ENCODE measurements around the gene DEFB129. TPM values are rescaled to one million over a fixed set of nuclear protein-coding genes. Genes with fewer than 3 reads are reported as not detected.
"Not testable (repeated sequence)": the region's sequence is repeated elsewhere in the genome, so short reads cannot be mapped to it uniquely, and the experiment has no call there.

DEFB129 gene
- total RNA-seq, 2 experiments from 2014 or later: not detected

GRCh38 chr20:242905-243304 is 15.8 kb downstream of the DEFB129 start:
- intact Hi-C loops (cut with micrococcal nuclease; ENCODE audit: unreplicated experiment): no loop called here
- Histone ChIP-seq H3K4me3 (ENCODE audit: low read depth, low read length, poor library complexity, severe bottlenecking) (no peak overlapping the region), H3K36me3 (ENCODE audit: insufficient read depth, low read length) (no peaks in the 10 kb centered on the region), H3K9me2 (ENCODE audit: insufficient read depth, low read length) (no peaks in the 10 kb centered on the region), H3K4me2 (ENCODE audit: low read length) (no peak overlapping the region), H3K79me2 (ENCODE audit: insufficient read depth, low read depth, low read length) (no peaks in the 10 kb centered on the region), H2AFZ (ENCODE audit: low read length) (no peak overlapping the region), H3K9me3 (ENCODE audit: low read length) (no peaks in the 10 kb centered on the region), H4K20me1 (ENCODE audit: insufficient read depth, low read length) (no peaks in the 10 kb centered on the region), H3K27ac (ENCODE audit: low read depth, low read length, poor library complexity, severe bottlenecking) (no peak overlapping the region), H3K4me1 (ENCODE audit: insufficient read depth, low read length, poor library complexity, severe bottlenecking) (no peaks in the 10 kb centered on the region)
- BruUV-seq (replicated peaks): no TSS peak
- no peak for DNase-seq (ENCODE audit: low spot score)
- TF ChIP-seq, protein P1, sequence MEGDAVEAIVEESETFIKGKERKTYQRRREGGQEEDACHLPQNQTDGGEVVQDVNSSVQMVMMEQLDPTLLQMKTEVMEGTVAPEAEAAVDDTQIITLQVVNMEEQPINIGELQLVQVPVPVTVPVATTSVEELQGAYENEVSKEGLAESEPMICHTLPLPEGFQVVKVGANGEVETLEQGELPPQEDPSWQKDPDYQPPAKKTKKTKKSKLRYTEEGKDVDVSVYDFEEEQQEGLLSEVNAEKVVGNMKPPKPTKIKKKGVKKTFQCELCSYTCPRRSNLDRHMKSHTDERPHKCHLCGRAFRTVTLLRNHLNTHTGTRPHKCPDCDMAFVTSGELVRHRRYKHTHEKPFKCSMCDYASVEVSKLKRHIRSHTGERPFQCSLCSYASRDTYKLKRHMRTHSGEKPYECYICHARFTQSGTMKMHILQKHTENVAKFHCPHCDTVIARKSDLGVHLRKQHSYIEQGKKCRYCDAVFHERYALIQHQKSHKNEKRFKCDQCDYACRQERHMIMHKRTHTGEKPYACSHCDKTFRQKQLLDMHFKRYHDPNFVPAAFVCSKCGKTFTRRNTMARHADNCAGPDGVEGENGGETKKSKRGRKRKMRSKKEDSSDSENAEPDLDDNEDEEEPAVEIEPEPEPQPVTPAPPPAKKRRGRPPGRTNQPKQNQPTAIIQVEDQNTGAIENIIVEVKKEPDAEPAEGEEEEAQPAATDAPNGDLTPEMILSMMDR (conservative IDR thresholded peaks at IDR 0.05; ENCODE audit: low read length): no peak
- no peak for TF ChIP-seq EZH2phosphoT487 (IDR thresholded peaks at IDR 0.05; ENCODE audit: borderline replicate concordance, low read depth, low read length)
- ChIA-PET POLR2A (interaction anchor here (0.6 kb wide), 1 partner anchor 282 kb away, joined by 4 read pairs; no protein-coding TSS in a partner anchor), CTCF (ENCODE audit: unreplicated experiment) (no interaction called here)

DNA sequence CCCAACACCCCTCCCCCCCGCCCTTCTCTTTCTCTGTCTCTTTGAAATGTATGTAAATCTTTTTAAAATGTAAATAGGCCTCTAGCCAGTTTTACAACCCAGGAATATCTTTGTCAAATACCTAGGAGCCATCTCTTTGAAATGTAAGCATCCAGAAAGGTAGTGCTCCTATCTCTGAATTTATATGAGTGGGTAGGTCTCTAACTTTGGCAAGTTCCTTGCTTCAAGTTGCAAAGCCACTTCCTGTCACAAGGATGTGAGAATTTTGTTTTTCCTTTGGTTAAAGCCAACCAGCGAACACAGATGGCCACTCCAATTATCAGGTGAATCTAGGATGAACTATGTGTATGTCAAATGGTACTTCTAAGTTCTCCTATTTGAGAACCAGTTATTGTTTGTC is 24.3 kb downstream of the DEFB129 start:
- H3K4me3 ChIP-seq (ENCODE audit: low read depth, low read length, poor library complexity, severe bottlenecking): no peak overlapping the region
- H3K36me3 ChIP-seq (ENCODE audit: insufficient read depth, low read length): no peaks in the 10 kb centered on the region
- no peak for DNase-seq (ENCODE audit: low spot score)
- no peak overlapping the region for H2AFZ ChIP-seq (ENCODE audit: low read length)
- H3K27ac ChIP-seq (ENCODE audit: low read depth, low read length, poor library complexity, severe bottlenecking): no peak overlapping the region
- CTCF ChIA-PET (ENCODE audit: unreplicated experiment): no interaction called here
- POLR2A ChIA-PET: no interaction called here
- H3K9me2 ChIP-seq (ENCODE audit: insufficient read depth, low read length): no peaks in the 10 kb centered on the region
- no peak overlapping the region for H3K4me2 ChIP-seq (ENCODE audit: low read length)
- no peaks in the 10 kb centered on the region for H3K4me1 ChIP-seq (ENCODE audit: insufficient read depth, low read length, poor library complexity, severe bottlenecking)
- TF ChIP-seq, protein P1 (conservative IDR thresholded peaks at IDR 0.05; ENCODE audit: low read length): no peak
- no peak for TF ChIP-seq EZH2phosphoT487 (IDR thresholded peaks at IDR 0.05; ENCODE audit: borderline replicate concordance, low read depth, low read length)
- no TSS peak for BruUV-seq (replicated peaks)
- H3K9me3 ChIP-seq (ENCODE audit: low read length): no peaks in the 10 kb centered on the region
- no peaks in the 10 kb centered on the region for H4K20me1 ChIP-seq (ENCODE audit: insufficient read depth, low read length)
- intact Hi-C loops (cut with micrococcal nuclease; ENCODE audit: unreplicated experiment): no loop called here
- no peaks in the 10 kb centered on the region for H3K79me2 ChIP-seq (ENCODE audit: insufficient read depth, low read depth, low read length)

GRCh38 chr20:252801-253200 is 25.7 kb downstream of the DEFB129 start:
- ChIA-PET CTCF (ENCODE audit: unreplicated experiment) (no interaction called here), POLR2A (no interaction called here)
- DNase-seq (ENCODE audit: low spot score): no peak
- BruUV-seq (replicated peaks): no TSS peak
- intact Hi-C loops (cut with micrococcal nuclease; ENCODE audit: unreplicated experiment): no loop called here
- H2AFZ ChIP-seq (ENCODE audit: low read length): no peak overlapping the region
- no peaks in the 10 kb centered on the region for H3K79me2 ChIP-seq (ENCODE audit: insufficient read depth, low read depth, low read length)
- no peaks in the 10 kb centered on the region for H3K4me1 ChIP-seq (ENCODE audit: insufficient read depth, low read length, poor library complexity, severe bottlenecking)
- H3K9me3 ChIP-seq (ENCODE audit: low read length): no peaks in the 10 kb centered on the region
- H3K4me3 ChIP-seq (ENCODE audit: low read depth, low read length, poor library complexity, severe bottlenecking): no peak overlapping the region
- H3K9me2 ChIP-seq (ENCODE audit: insufficient read depth, low read length): no peaks in the 10 kb centered on the region
- H3K36me3 ChIP-seq (ENCODE audit: insufficient read depth, low read length): no peaks in the 10 kb centered on the region
- TF ChIP-seq EZH2phosphoT487 (IDR thresholded peaks at IDR 0.05; ENCODE audit: borderline replicate concordance, low read depth, low read length): no peak
- TF ChIP-seq, protein P1 (conservative IDR thresholded peaks at IDR 0.05; ENCODE audit: low read length): no peak
- no peaks in the 10 kb centered on the region for H4K20me1 ChIP-seq (ENCODE audit: insufficient read depth, low read length)
- H3K27ac ChIP-seq (ENCODE audit: low read depth, low read length, poor library complexity, severe bottlenecking): no peak overlapping the region
- H3K4me2 ChIP-seq (ENCODE audit: low read length): no peak overlapping the region

- not testable (repeated sequence) for BruUV-seq (replicated peaks); H2AFZ ChIP-seq (ENCODE audit: low read length)
Measured at GRCh38 chr20:253447-253846, 26.4 kb downstream of the DEFB129 start.

More at GRCh38 chr20:253447-253846, 26.4 kb downstream of the DEFB129 start:
- H3K36me3 ChIP-seq (ENCODE audit: insufficient read depth, low read length); CTCF ChIA-PET (ENCODE audit: unreplicated experiment); H3K27ac ChIP-seq (ENCODE audit: low read depth, low read length, poor library complexity, severe bottlenecking); H3K4me3 ChIP-seq (ENCODE audit: low read depth, low read length, poor library complexity, severe bottlenecking); DNase-seq (ENCODE audit: low spot score); H3K9me2 ChIP-seq (ENCODE audit: insufficient read depth, low read length); H3K4me2 ChIP-seq (ENCODE audit: low read length); POLR2A ChIA-PET; H4K20me1 ChIP-seq (ENCODE audit: insufficient read depth, low read length); H3K4me1 ChIP-seq (ENCODE audit: insufficient read depth, low read length, poor library complexity, severe bottlenecking); intact Hi-C loops (cut with micrococcal nuclease; ENCODE audit: unreplicated experiment); H3K79me2 ChIP-seq (ENCODE audit: insufficient read depth, low read depth, low read length); H3K9me3 ChIP-seq (ENCODE audit: low read length): not testable (repeated sequence)

All from OCI-LY7 (cell line).